ENCODE data around the gene DDHD1.
"Not testable (repeated sequence)": the region's sequence is repeated elsewhere in the genome, so short reads cannot be mapped to it uniquely, and the experiment has no call there.

The DDHD1 gene

DNA sequence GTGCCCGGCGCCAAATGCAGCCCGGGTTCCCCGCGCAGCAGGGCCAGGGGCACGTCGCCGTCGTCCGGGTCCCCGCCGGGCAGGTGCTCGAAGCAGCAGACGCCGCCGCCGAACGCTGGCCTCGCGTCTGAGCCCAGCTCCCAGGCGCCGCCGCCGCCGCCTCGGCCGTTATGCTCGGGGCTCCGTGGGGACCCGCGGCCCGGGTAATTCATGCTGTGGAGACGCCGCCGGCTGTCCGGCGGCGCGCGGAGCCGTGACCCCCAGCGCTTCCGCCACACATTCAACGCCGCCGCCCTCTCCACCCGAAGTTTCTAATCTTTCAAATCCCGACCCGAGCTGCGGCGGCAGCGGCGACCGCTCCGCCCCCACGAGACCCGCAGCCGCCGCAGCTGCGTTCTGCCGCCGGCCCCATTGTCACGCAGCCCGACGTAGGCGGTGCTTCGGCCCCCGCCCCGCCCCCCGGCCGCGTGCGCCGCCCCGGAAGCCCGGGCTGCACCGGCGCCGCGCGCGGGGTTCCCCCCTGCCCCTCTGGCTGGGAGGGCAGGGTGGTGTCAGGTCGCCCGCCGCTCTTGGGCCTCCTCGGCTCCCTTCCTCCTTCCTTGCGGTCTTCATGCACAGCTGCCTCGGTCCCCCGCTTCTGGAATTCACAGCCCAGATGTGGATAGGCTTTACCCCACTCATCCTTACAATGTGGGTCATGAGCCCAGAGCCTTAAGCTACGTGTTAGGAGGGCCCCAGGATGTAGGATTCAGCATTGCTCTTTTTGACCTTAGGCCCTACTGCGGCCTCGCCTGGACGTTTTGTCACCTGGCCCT lies at the start of gene DDHD1:
Gene DDHD1 (minus strand): TSS at position 437 of the 815 bp plus-strand sequence. CDS start 225 bp downstream, at position 212.
- no peak for DNase-seq (ENCODE audit: low read depth, low spot score)

DNA sequence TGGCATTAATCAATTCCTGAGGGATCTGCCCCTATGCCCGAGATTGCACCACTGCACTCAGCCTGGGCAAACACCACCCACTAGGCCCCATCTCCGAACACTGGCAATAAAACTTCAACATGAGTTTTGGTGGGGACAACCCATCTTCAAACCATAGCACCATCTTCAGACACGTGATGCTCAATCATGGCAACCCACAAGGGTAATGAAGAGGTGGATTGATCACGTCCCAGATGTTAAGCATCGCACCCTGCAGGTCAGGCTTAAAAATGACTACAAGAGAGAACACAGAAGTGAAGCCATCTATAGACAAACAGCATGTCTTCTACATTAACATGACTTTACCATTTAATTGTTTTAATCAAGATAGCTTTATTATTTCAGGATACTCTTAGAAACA lies 42.8 kb upstream of the DDHD1 start:
- no peak overlapping the region for H3K27ac ChIP-seq
- no peak for DNase-seq (ENCODE audit: low read depth, low spot score)

More for the DNA sequence above, at the start of gene DDHD1:
- H3K27ac ChIP-seq: peak within 1 kb of the TSS; percentile 40

DNA sequence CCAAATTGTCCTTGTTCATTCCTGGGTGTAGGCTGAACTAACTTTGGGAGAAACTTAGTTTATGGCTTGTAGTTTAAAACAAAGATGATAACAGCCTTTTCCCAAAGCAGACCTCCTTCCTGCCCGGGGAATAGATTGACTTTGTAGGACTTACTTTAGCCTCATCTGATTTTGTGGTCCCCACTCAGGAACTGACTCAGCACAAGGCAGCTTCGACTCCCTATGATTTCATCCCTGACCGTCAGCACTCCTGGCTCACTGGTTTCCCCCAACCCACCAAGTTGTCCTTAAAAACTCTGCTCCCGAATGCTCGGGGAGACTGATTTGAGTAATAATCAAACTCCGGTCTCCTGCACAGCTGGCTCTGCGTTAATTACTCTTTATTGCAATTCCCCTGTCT lies 40.1 kb upstream of the DDHD1 start:
- no peak overlapping the region for H3K27ac ChIP-seq
- DNase-seq (ENCODE audit: low read depth, low spot score): no peak

DNA sequence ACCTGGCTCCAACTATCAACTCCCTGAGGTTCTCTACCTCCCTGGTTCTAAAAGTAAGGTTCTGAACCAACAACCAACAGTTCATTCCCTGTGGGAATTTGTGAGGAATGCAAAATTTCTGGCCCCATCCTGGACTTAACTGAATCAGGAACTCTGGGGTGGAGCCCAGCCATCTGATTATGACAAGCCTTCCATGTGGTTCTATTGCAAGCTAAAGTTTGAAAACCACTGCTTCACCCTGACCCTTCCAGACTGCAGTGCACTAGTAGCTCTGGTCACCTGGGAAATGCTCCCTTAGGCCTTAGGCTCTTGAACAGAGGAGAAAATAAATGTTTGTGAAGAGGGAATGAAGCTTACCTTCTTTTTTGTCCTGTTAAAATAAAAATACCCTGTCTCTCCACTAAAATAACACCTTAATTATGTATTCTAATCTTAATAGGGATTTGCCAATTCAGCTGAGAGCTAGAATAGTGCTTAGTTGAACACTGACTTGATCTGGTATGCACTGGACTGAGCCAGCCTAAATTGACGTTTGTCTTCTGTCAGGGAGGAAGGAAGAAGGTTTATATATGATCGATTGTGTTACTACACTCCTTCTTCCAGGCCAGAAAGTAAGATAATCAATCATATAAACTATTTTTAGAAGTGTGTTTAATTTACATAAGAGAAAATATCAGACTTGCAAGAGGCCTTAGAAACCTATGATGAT lies 39.1 kb upstream of the DDHD1 start:
- no peak for DNase-seq (ENCODE audit: low read depth, low spot score)
- H3K27ac ChIP-seq: no peak overlapping the region

DNA sequence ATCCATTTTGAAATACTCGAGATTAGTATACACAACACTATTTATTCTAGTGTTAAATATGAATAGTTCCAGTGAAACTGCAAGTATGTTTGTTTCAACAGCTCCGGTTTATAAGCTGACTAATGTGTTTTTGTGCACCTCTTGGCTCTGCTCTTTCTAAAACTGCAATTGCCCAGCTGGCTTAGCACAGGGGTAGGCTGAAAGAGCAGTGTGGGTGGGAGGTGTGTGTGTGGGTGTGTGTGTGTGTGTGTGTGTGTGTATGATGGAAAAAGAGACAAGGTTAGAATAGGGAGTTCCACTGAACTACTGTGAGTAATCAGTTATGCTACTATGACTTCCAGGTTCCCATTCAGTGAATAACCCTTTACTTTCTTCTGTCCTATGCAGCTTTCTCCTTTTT lies 37.8 kb upstream of the DDHD1 start:
- H3K27ac ChIP-seq: no peak overlapping the region
- peak; percentile 41 for DNase-seq (ENCODE audit: low read depth, low spot score)

DNA sequence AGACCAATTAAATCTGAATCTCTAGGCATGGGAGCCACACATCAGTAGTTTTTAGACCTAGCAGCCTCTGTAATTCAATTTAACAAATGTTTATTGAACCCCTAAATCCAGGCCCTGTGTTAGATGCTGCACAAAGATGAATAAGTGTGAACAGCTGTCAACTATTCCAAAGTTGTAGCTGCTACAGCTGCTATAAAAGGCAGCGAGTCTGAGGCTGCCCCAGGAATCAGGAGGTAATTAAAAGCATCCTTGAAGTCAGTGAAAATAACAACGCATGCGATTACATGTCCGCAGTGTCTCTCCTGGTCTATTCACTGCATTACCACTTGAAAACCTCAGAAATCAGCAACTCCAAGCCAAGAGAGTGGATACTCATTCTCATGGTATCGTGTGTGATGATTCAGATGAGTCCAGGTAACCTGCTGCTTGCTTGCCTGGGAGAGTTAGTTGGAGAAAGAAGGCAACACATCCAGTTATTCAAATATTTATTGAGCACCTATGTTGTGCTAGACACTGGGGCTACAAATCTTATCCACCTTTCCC lies 34.9 kb upstream of the DDHD1 start:
- DNase-seq (ENCODE audit: low read depth, low spot score): peak; percentile 5

DNA sequence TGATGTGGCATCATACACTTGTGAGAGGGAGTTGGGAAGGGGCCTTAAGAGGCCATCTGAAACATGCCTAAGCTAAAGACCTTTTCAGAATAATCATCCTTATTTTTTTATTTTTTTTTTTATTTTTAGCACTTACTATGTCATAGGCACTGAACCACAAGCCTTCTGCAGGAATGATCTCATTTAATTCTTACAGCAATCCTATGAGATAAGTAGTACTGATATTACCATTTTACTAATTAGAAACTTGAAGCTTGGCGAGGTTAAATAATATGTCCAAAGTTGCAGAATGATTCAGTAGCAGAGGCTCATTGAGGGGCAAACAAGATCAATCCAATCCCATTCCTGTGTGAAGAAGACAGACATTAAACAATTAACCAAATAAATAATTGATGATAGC lies 33.4 kb upstream of the DDHD1 start:
- H3K27ac ChIP-seq: no peak overlapping the region
- no peak for DNase-seq (ENCODE audit: low read depth, low spot score)

More for the DNA sequence above, 34.9 kb upstream of the DDHD1 start:
- H3K27ac ChIP-seq: no peak overlapping the region

DNA sequence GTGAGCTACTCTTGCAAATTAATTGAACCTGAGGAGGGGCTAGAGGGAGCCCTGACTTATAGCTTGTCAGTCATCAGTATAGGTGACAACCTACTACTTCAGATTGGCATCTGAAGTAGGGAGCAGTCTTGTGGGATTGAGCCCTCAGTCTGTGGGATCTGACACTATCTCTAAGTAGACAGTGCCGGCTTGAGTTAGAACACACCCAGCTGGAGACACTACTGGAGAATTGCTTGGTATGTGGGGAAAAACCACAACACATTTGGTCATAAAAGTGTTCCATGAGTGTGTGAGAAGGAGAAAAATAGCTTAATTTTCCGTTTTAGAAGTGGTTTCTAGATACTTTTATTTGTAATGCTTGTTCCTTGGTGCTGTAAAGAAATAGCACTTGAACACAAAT lies 30.5 kb upstream of the DDHD1 start:
- H3K27ac ChIP-seq: no peak overlapping the region
- DNase-seq (ENCODE audit: low read depth, low spot score): no peak

DNA sequence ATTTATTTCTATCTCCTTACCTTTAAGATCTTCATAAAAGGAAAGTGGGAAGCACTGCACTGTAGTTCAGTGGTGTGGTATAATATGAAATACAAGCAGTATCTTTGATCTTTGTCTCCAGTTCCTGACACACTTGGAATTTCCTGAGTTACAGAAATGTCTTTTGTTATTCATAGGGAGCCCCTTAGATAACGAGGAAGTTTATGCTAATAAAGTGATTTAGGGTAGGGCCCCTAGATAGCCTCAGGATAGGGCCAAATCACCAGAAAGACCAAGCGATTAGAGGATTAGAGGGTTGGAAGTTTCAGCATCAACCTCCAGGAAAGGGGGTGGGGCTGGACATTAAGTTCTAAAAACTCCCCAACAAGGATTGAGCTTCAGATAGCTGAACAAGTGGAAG lies 29.9 kb upstream of the DDHD1 start:
- DNase-seq (ENCODE audit: low read depth, low spot score): no peak
- no peak overlapping the region for H3K27ac ChIP-seq

DNA sequence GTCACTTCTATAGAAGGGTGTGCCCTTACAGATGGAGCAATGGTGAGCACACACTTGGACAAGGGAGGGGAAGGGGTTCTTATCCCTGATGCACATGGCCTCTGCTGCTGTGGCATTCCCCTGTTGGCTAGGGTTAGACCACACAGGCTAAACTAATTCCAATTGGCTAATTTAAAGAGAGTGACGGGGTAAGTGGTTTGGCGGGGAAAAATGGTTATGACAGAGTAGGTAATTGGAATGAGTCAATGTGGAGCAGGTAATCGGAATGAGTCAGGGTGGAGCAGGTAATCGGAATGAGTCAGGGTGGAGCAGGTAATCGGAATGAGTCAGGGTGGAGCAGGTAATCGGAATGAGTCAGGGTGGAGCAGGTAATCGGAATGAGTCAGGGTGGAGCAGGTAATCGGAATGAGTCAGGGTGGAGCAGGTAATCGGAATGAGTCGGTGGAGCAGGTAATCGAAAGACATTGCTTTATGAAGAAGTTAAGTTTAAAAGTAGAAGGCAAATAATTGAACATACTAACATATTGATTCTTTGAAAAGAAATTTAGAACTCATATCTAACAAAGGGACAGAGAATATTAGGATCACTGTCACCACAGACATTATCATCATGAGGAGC lies 28.4 kb upstream of the DDHD1 start:
- H3K27ac ChIP-seq: not testable (repeated sequence)

DNA sequence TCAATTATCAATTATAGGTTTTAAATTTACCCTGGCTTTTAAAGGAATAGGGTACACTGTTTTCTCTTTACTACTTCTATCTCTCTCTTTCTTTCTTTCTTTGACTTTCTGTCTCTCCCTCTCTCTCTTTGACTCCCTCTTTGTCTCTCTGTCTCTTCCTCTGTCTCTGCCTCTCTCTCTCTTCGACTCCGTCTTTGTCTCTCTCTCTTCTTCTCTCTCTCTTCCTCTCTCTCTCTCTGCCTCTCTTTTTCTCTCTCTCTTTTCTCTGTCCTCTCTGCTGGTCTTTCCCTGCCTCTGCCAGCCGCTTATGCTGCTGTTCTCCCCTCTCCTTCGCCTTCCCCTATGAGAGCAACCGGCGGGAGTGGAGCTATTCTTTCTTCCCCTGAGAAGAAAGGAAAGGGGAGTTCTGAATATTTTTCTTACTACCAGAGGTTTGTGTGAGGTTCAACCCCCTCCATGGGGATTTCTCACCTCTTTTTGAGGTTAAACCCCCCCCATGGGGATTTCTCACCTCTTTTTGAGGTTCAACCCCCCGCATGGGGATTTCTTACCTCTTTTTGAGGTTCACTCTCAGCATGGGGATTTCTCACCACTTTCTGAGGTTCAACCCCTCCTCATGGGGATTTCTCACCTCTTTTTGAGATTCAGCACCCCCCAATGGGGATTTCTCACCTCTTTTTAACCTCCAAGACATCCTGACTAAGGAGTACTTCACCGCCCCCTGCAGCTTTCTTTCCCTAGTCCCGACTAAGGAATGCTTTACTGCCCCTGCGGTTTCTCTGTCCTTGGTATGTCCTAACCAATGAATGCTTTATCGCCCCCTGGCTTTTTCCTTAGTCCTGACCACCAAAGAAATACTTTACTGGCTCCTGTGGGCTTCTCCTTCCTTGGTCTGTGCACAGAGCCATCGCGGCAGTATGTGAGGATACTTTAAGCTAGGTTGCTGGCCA lies 27.4 kb upstream of the DDHD1 start:
- DNase-seq (ENCODE audit: low read depth, low spot score): no peak
- H3K27ac ChIP-seq: no peak overlapping the region

More for the DNA sequence above, 28.4 kb upstream of the DDHD1 start:
- not testable (repeated sequence) for DNase-seq (ENCODE audit: low read depth, low spot score)

DNA sequence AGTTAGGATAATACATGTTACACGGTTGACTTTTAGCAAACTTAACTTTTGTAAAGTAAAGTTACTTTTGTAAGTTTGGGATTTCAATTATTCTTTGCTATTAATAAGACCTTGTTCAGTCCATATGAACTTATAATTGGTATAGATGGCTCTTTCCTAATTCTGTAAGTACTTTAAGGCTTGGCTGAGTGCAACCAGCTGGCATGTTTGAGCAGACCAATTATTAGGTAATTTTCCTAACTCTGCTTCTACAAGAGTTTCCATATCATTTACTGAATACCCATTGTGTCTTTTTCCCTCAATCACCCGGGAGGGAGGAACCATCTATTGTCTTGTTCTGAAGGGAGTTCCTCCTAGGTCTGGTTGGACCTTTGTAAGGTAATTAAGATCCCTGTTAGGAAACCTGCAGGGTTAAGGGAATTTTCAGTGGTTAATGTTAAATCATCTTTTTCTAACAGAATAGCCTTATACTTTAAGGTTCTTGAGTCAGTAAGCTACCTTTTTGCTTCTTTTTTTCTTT lies 26.4 kb upstream of the DDHD1 start:
- H3K27ac ChIP-seq; DNase-seq (ENCODE audit: low read depth, low spot score): not testable (repeated sequence)

DNA sequence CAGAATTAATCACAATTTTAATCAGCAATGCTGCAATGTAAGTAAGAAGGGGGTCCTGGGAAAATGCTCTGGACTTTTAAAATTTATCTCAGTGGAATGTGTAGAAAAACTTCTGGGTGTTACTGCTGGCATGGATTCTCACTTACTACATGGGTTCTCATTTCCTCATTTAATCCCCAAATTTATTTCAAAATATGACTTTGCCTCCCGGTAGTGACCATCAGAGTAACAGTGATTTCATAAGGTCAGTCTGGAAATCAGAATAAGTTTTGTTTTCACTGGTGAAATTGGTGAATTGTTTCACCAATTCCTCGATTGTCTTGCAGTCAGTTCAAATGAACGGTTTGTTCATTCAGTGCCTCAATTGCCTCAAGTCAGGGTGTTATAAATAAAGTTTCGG lies 22.3 kb upstream of the DDHD1 start:
- H3K27ac ChIP-seq: no peak overlapping the region
- DNase-seq (ENCODE audit: low read depth, low spot score): no peak

DNA sequence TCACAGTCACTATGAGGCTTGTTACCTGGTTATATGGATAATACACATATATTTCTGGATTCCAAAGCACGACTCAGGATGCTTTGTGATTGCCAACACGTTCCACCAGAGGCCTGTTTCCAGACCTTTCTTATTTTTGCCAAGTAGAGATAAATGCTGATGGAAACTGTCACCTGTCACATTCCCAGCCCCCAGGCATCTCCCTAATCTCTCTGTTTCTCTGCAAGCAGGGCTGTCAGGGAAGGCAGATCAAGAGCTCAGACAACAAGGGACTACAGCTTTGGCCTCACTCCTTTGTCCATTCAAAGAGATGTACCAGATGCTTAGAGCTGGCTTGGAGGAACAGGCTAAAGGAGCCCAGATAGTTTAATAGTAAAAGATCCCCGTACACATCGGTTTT lies 21.8 kb upstream of the DDHD1 start:
- no peak overlapping the region for H3K27ac ChIP-seq
- no peak for DNase-seq (ENCODE audit: low read depth, low spot score)

DNA sequence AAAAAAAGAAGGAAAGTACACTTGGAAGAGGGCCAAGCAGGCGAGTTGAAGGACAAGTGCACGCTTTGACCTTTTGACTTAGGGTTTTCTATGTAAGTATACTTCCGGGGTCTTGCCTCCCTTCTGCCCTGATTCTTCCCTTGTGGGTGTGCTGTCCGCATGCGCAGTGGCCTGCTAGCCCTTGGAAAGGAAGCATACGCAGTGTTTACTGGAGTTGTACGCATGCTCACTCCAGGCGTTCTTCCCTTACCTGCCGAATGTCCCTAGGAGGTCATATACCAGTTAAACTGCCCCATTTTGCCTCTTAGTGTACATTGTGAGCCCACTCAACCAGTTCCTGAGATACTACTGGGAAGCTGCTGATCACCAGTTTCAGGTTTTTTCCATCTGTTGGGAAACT lies 15.7 kb upstream of the DDHD1 start:
- DNase-seq (ENCODE audit: low read depth, low spot score): no peak

DNA sequence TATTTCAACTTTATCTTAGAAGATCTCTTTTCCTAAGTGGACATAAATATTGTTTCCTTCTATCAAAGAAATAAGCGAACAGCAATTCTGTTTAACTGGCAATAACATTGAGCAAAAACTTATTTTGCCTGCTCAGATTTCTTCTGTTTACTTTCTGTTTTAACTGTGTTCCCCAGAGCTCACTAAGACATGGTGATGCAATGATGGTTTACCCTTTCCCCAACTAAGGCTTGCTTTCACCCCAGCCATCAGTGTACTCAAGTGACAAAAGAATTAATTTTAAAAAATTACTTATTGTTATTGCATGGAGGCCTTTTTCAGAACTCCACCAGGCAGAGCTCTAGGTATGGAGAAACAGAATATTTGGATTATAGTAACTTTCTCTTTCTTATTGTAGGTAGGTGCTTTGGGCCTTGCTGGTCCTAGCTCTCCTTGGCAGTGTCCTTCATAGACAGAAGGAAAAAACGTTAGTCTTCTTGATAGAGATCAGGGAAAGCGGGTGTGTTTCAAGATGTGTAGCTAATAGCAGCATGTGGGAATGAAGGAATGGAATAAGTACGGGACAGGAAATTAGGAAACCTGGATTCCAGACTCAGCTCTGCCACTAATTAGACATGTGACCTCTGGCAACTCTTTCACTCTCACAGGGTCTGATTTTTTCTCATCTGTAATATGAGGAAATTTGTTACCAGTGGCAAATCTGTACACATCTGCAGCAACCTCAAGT lies 14.6 kb upstream of the DDHD1 start:
- no peak overlapping the region for H3K27ac ChIP-seq
- no peak for DNase-seq (ENCODE audit: low read depth, low spot score)

More for the DNA sequence above, 15.7 kb upstream of the DDHD1 start:
- no peak overlapping the region for H3K27ac ChIP-seq

DNA sequence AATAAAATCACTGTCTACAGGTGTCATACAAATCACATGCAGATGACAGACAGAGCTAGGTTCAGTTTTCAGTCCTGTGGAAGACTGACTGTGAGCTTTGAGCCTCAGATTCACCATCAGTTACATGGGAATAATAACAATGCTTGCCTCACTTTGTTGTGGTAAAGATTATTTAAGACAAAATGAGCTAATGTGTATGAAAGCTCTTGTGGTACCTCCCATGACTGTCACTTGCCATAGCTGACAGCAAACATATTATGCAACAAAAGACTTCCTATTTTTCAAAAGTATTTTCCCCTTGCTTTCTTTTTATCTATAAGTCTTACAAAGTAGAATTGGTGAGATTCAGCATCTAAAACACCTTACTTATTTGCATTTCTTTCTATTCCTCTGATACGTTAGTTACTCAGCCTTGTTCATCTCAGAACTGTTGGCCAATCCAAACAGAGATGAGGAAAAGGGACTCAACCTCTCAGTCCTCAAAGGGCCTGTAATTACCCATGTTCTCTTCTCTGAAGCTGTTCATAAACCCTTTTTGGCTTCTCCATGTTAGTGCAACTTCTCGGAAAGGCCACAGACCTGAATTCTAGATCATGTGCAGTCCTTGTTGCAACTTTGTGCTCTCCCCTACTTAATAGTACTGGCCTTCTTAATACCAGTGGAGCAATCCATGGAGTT lies 8.8 kb upstream of the DDHD1 start:
- no peak overlapping the region for H3K27ac ChIP-seq
- no peak for DNase-seq (ENCODE audit: low read depth, low spot score)

DNA sequence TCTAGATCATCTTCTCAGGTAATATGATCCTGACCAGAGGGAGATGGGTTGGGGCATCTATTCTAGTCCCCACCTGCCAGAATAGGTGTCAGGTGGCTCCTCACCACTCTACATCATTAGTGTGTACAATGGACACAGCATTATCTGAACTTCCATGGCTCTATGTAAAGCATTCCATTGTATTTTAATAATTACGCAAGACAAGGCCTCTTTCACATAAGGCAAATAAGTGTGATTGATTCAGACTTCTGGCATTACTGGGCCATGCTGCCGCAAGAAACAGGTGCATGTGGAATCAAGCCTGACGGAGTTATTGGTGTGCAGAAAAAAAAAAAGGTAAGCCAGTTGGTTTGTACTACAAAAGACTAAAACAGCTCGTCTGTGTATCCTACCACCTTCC lies 3.1 kb upstream of the DDHD1 start:
- DNase-seq (ENCODE audit: low read depth, low spot score): no peak
- H3K27ac ChIP-seq: no peak overlapping the region

All from epithelial cell of prostate (primary cell).